HG03378 (cell line): ENCODE results near the gene SNX14.
"Not testable (repeated sequence)": the region's sequence is repeated elsewhere in the genome, so short reads cannot be mapped to it uniquely, and the experiment has no call there.

Source experiments
- ATAC-seq: cut with Tn5 transposase; IDR thresholded peaks from one replicate; pipeline ENCODE4 v1.9.1; 2021; ENCODE audit warnings: mild to moderate bottlenecking, moderate library complexity; ENCODE audit not compliant: unreplicated experiment

Gene SNX14

GRCh38 chr6:85593438-85594196 lies at the start of gene SNX14:
SNX14 (minus strand) TSS chr6:85593858; CDS start chr6:85593718, 140 bp downstream.
- ATAC-seq: peak; percentile 91

- peak; percentile 66 for ATAC-seq
These were observed 49.3 kb upstream of the SNX14 start, which contains the start of gene SYNCRIP for GRCh38 chr6:85642774-85643536. SYNCRIP (minus strand) TSS chr6:85642886; CDS start chr6:85641439, 1,447 bp downstream.

DNA sequence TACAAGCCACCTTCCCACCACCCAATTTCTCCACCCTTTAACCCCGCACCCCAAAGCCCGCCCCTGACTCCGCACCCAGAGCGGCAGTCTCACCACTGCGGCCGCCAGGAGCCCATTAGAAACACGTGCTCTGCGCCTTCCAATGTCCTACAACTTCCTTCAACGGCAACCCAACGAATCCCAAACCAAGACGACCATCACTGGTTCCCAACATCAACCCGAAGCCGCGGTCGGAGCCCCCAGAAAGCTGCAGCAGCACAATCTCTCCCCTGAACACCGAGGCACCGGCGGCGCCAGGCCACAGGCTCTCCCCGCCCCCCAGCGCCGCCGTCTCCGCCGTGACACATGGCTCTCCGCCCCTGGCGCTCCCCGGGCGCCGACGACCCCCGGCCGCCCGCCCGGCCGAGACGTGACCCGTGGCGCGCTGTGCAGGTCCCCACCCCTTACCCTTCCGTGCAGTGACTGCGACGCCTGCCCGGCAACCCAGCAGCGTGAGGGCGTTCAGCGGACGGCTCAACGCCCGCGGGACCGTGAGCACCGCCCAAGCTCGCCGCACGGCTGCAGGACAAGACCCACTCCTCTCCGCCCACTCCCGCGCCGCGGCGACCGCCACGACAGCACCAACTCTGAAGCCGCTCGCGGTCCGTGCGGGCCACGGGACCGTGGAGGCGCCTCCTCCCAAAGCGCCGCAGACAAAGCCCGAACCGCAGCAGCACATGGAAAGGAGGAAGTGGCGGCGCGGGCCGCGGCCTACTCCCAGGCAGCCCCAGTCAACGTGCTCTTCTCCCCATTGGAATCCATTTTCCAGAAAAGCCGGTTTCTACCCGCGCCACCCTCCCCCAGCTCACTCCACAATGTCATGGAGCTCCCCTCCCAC lies 48.5 kb upstream of the SNX14 start:
- ATAC-seq: no peak

DNA sequence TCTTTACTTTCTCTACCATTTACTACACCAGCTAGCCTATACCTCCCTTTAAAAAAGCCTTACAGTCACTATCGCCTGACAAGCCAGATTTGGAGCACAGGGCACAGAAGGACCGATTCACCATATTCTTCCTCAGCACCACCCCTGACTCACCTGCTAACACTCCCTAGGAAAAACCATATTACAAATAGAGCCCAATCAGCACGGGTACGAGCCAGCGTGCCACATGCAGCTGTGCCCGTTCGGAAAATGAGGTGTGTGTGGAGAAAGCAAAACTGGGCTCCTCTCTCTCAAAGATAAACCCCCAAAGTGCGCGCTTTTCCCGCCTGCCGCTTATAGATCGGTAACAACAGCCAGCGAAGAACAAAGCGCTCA lies 47.9 kb upstream of the SNX14 start:
- ATAC-seq: no peak

DNA sequence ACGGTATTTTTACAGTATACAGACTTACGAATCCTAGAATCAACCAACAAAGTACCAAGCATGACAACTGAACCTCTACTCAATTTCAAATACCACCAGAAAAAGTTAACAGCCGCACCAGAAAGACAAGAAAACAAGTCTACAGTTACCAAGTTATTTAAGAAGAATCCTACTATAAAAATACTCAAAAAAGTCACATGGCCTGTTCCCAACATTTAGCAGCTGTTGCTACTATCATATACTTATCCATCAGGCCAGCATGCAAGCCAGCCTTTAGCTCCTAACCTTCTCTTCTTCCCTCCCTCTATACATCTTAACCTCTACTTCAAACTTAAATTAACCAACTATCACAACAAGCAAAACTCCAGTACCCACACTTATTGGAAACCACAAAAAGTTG lies 47.2 kb upstream of the SNX14 start:
- no peak for ATAC-seq

DNA sequence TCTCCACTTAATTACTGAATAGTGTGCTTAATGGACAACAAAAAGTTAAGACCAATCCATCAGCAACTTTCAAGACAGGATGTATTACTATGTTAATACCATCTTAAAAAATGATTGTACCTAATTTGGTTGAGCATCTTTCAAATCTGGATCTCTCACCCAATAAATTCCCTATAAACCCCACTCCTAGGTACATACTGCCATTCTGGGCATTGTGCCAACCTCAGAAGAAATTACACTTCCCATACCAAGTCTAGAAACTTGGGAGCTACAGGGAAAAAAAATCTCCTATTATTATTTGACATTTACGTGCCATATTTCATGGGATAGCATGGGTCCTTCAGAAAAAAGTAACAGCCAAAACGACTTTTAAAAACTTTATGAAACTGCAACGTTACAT lies 43.9 kb upstream of the SNX14 start:
- no peak for ATAC-seq

DNA sequence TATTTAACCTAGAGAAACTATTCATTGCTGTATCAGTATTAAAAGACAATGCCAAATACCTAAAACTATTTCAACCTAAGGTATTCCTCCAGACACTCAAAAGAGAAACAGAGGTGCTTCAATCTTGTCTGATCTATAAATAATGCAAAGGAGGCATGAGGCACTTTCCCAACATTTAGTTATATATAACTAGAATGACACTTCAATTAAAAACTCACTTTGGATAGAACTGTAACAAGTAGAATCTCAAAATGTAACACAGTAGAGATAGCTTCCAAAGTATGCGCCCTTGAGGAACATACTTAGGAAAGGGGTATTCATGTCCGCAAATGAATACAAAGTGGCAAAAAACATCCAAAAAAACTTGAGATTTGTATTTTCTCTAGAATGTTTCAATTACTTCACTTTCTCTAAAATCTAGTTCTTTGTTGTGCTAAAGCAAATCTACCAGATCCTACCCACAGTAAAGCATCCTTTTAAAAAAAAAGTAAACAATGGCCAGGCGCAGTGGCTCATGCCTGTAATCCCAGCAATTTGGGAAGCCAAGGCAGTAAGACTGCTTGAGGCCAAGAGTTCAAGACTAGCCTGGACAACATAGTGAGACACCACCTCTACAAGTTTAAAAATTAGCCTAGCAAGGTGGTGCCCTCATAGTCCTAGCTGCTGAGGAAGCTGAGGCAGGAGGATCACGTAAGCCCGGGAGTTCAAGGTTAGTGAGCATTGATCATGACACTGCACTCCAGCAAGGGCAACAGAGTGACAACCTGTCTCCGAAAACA lies 38.7 kb upstream of the SNX14 start:
- no peak for ATAC-seq

GRCh38 chr6:85631117-85631516 lies 37.5 kb upstream of the SNX14 start:
- not testable (repeated sequence) for ATAC-seq

GRCh38 chr6:85628353-85628752 lies 34.7 kb upstream of the SNX14 start:
- ATAC-seq: no peak

- ATAC-seq: no peak
These were observed 26.6 kb upstream of the SNX14 start for GRCh38 chr6:85620308-85620707.

GRCh38 chr6:85614780-85615179 lies 21.1 kb upstream of the SNX14 start:
- no peak for ATAC-seq

DNA sequence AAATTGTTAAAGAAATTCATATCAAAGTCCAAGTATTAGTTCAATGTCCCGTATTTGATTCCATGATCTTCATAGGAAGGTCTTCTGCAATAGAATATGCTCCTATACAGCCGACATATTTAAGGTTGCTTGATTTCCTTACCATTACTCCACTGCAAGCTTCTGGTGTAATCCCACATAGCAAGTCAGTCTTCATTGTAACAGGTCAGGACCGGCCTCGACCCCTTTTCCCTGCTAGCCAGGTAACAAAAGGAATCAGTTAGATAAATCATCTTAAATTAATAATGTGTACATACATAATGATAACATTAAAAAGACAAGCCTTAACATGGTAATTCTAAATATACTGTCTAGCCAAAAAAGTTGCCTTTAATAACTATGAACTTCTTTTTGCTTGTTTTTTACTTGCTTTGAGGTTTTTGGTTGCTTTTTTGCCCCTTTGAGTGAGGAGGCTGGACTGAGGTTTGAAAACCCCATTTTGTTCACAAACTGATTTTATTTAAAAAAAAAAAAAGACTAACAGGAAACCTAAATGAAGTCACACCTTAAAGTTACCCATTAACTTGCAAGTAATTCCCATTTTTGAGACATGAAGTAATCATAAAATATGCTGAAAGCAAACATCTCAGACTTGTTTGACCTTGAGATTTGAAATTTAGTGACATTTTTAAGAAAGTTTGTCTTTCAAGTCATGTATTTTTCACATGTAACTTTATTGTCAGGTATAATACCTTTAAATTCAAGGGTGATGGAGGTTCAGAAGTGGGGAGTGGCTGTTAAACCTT lies 19.2 kb upstream of the SNX14 start:
- ATAC-seq: no peak

GRCh38 chr6:85610182-85610895 lies 16.7 kb upstream of the SNX14 start:
- no peak for ATAC-seq

DNA sequence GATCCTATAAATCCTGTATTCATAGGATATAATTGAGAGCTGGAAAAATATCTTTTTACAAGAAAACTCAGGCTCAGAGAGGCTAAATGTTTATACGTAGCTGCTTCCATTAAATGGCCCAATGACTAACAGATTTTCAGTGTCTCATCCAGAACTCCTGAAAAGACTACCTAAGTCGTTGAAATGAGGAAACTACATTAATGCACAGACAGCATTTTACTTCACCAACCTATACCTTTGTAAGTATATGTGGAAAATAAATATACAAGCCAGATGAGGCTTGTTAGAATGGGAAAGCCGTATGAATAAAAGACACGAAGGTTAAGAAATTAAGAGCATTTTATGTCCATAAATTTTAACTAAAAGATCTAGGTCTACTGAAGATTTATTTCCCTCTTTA lies 8.4 kb upstream of the SNX14 start:
- no peak for ATAC-seq

DNA sequence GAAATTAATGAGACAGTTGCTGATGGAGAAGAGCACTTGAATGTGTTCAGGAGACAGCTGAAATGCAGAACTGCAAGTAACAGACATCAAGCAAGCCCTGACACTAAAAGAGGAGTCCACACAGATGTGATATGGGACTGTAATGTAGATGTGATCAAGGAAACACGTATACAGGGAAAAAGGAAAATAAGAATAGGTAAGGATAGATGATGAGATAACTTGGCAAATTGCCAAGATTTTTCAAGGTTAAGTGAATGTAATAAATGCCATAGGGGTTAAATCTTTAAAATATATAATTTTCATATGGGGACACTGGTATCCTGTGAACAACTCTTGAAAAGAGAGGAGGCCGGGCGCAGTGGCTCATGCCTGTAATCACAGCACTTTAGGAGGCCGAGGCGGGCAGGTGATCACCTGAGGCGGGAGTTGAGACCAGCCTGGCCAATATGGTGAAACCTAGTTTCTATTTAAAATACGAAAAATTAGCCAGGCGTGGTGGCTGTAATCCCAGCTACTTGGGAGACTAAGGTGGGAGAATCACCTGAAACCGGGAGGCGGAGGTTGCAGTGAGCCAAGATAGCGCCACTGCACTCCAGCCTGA lies 7.2 kb upstream of the SNX14 start:
- ATAC-seq: no peak

GRCh38 chr6:85594197-85594930 lies 706 bp upstream of the SNX14 start:
- peak; percentile 22 for ATAC-seq

- no peak for ATAC-seq
These were observed 1.6 kb downstream of the SNX14 start for GRCh38 chr6:85592033-85592432.

- no peak for ATAC-seq
These were observed 2.5 kb downstream of the SNX14 start for GRCh38 chr6:85591207-85591606.
